GM18498 (cell line): ENCODE results near the gene ABCC11.
A peak's percentile ranks its signal among the peaks of the same experiment; 100 is the strongest.

Experiments used
- ATAC-seq: cut with Tn5 transposase; IDR thresholded peaks from one replicate; pipeline ENCODE4 v1.9.1; 2021; ENCODE audit warnings: mild to moderate bottlenecking, moderate library complexity; ENCODE audit not compliant: unreplicated experiment

The ABCC11 gene

GRCh38 chr16:48164907-48165715 lies 82.2 kb downstream of the ABCC11 start:
- peak; percentile 85 for ATAC-seq

DNA sequence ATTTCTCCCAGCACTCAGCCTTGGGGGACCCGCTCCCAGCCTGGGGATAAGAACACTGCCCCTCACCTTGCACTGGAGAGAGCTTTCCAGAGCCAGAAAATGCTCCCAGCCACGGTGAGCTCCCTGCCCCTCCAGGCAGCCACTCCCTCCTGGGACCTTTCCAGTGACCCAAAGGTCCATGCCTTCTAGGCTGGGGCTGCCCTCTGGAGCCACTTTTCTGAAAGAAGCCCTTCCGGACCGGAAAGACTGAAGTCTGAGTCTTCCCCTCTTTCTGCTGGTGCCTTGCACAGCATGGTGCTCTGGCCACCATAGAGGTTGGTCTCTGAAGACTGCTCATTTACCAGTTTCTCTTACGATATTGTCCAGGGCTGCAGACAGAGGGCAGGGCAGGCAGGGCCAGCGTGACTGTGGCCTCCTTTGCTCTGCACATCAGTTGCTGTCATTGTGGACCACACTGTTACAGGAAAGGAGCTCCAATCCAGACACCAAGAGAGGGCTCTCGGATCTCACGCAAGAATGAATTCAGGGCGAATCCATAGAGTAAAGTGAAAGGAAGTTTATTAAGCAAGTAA lies 84.4 kb downstream of the ABCC11 start:
- no peak for ATAC-seq

- ATAC-seq, result no peak
Measured at GRCh38 chr16:48161906-48162305, 85.4 kb downstream of the ABCC11 start.

- no peak for ATAC-seq
Measured at GRCh38 chr16:48160575-48160974, 86.8 kb downstream of the ABCC11 start.

- peak; percentile 78 for ATAC-seq
Measured at GRCh38 chr16:48158296-48158695, 89.0 kb downstream of the ABCC11 start.

DNA sequence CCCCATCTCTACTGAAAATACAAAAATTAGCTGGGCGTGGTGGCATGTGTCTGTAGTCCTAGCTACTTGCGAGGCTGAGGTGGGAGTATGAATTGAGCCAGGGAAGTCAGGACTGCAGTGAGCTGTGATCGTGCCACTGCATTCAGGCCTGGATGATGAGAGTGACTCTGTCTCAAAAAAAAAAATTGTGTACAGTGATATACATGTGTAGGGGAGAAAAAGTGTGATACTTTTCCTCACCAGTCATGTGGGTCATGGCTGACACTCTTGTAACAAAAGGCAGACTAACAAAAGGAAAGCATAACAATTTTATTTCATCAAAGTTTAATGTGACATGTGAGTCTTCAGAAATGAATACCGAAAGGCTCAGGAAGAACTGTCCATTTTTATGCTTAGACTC lies 89.5 kb downstream of the ABCC11 start:
- no peak for ATAC-seq

DNA sequence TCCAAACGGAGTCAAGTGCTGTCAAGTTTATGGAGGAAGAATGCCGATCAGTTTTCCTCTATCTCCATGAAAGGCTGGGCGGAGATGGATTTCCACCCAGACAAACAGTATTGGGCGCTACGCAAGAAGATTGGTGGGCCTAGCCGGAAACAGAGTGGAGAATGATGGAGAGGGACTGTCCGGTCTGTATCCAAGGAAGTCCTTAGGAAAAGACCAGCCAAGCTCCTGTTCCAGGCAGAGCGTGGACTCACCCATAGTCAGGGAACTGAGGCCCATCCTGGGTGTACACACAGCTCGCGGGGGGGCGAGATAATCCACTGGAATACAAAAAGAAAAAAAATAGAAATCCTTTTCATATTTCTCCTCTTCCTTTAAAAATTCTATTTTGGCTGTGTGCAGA lies 90.0 kb downstream of the ABCC11 start:
- ATAC-seq, result no peak

GRCh38 chr16:48156790-48157209 lies 90.5 kb downstream of the ABCC11 start:
- ATAC-seq, result peak; percentile 62

DNA sequence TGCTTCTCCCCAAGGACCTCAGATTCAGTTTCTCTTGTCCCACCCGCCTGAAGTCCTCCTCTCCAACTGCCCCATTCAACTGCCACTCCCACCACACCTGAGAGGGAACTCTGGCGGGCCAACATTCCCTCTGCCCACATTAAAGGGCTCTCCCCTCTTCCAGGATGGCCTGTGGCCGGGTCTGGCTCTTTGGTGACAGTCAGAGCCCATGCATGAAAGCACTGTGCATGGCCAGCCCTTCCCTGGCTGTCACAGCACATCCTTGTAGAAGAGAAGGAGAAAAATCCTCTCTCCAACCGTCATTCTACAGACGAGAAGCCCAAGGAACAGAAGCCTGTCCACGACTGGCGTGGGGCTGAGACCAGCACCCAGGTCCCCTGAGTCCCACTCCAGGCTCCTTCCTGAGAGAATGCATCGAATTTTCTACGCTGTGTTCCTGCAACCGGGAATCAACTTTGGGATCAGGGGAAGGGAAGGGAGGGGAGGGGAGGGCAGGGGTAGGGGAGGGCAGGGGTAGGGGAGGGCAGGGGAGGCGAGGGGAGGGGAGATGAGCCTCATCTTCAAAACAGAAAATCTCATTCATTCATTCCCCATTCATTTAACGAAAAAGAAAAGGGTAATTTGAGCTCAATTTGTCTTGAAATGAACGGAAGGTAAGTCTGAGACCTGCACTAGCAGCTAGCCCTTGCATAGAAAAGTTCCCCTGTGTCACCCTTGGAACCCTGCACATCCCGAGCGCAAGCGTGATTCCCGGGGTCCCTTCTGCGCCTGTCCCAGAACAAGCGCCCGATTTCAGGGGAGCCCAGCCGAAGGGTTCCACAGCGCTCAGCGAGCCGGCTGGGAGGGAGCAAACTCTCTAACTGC lies 91.2 kb downstream of the ABCC11 start, which contains the start of gene ABCC12:
TSS of gene ABCC12 (minus strand) at position 68 of the 864 bp plus-strand sequence. CDS start 9,569 bp downstream, outside the sequence.
- ATAC-seq, result no peak

DNA sequence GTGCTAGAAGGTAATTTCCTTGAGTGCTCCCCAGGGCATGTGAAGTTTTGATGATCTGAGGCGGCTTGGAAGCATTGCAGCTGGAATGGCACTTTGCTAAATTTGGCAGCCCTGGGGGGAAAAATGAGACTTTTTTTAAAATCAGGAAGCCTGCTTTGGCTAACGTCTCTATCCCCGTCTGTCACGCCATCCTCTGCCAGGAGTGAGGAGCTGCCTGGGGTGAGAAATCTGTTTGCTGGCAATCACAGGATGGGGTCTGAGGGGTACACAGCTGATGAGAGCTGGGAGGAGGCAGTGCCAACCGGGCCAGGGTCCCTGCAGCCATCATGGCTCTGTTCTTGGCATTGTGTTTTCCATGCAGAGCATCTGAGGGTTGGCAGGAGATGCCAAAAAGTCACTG lies 93.6 kb downstream of the ABCC11 start:
- no peak for ATAC-seq

GRCh38 chr16:48152226-48152625 lies 95.1 kb downstream of the ABCC11 start:
- no peak for ATAC-seq

- ATAC-seq, result no peak
Measured at GRCh38 chr16:48150707-48151106, 96.6 kb downstream of the ABCC11 start.

DNA sequence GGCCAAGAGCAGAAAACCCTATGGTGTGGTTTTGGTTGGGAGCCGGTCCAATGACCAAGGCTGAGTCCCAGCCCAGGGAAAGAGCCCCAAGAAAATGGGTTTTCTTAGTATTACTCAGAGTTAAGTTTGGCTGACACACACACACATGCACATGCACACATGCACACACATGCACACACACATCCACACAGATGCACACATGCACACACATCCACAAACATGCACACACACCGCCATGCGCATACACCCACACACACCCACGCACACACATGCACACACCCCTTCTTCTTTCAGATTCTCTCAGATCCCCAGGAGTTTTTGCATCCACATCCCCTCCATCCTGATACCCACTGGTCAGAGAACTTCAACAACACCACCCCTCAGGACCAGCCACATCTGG lies 100.6 kb downstream of the ABCC11 start:
- ATAC-seq, result no peak

DNA sequence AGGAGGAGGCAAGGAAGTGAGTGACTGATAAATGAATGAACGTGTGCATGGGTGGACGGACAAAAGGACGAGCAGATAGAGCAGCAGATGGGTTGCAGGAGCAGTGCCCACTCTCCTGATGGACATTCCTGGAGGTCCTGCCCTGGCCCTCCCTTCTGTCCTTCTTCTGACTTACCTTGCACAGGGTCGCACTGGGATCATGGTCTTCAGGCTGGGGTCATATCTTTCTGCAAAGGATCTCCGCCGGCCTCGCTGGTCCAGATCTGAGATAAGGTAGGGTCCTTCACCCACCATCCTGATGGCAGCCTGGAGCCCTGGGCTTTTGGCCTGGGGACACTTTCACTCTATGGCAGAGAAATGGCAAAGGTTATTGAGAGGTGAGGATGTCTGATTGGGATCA lies 101.2 kb downstream of the ABCC11 start:
- no peak for ATAC-seq

GRCh38 chr16:48143812-48144368 lies 103.4 kb downstream of the ABCC11 start:
- no peak for ATAC-seq

DNA sequence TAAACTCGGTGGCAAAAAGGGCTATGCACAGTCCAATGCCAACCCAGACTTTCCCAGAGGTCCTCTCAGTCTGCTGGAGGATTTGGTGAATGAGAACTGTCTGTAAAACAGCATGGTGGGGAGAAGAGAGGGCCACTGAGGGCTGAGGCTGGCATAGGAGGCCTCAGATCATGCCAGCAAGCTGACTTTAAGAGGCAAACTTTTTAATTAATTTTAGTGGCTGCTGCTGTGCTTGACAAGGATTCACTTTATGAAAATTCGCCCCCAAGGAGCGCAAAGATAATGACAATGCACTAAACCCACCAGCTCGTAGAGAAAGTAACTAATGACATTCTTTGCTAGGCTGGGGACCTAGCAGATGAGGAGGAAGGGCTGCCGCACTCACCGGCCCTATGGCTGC lies 106.5 kb downstream of the ABCC11 start:
- no peak for ATAC-seq

DNA sequence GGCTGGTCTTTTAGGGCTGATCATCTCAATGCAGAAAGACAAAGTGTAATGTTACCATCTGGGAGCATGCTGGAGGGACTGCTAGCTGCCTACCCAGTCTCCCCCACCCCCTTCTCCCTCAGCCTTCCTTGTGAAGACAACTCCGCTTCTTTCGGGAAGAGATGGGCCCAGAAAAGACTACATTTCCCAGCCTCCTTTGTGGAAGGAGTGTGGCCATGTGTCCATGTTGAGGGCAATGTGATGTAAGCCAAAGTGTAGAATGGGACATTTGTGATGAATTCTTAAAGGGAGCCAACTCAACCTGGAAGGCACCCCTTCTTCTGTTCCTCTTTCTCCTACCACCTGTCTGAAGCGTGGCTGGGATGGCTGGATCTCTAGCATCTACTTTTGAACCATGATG lies 107.8 kb downstream of the ABCC11 start:
- ATAC-seq, result no peak

DNA sequence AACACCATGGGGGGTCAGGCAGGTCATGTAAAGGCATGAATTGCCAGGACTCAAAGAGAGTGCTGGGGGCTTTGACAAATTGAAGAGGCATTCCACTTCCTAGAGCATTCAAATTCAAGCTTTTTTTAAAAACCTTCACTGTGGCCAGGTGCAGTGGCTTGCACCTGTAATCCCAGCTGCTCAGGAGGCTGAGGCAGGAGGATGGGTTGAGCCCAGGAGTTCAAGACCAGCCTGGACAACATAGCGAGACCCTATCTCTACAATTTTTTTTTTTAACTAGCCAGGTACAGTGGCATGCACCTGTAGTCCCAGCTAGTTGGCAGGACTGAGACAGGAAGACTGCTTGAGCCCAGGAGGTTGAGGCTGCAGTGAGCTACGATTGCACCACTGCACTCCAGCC lies 108.8 kb downstream of the ABCC11 start:
- no peak for ATAC-seq

DNA sequence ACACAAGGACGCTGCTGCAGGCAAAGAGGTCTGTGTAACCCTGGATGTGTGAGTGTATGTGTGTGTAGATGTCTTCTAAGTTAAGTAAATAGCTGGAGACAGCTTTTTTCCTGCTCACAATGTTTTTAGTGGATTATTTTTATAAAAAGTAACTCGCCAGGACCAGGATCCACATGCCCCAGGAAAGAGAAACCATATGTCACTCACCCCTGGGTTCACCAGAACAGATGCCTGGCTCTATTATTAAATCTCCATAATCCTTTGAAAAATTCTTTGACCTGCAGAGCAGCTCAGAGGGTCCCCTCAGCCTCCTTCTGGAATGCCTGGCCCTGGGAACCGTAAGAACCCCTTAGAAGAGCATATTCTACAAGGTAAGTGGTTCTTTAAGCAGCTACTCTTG lies 109.5 kb downstream of the ABCC11 start:
- ATAC-seq, result no peak

DNA sequence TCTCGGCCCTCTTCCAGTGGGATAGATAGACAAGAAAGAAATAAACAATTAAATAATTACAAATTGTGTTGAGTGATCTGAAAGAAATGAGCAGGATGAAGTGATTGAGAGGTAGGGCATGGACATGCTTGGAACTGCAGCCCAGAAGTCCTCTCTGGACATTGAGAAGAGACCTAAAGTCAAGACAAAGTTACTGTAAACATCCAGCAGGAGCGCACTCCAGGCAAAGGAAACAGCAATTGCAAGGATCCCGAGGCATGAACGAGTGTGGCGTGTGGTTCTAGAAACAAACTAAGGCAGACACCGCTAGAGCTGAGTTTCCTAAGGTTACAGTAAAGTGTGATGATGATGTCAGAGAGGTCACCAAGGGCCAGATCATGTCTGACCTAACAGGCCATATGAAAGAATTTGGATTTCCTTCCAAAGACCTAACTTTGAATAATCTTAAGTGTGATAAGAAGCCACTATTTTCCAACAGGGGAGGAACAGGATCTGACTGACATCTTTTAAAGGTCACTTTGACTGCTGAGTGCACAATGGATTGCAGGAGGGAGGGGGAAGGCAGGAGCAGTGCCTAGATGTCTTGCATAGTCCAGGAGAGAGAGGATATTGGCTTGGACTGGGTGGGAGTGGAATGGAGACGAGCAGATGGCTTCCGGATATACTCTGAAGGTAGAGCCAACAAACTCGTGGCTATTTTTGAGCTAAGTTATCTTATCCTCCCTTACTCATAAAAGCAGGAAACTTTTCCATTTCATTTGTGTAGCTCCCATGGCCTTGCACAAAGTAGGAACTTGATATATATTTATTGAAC lies 110.6 kb downstream of the ABCC11 start:
- ATAC-seq, result no peak
